Mucosa of descending colon (tissue), 3 donors: ENCODE measurements around the gene GPN1. TPM values are rescaled to one million over a fixed set of nuclear protein-coding genes. Genes with fewer than 3 reads are reported as not detected.
"Not testable (repeated sequence)": the region's sequence is repeated elsewhere in the genome, so short reads cannot be mapped to it uniquely, and the experiment has no call there.

Experiments used
- ATAC-seq: fragments of 200-7000 bp; cut with Tn5 transposase; one replicate; pipeline ENCODE4 v1.9.1; 2020; ENCODE audit warnings: mild to moderate bottlenecking, moderate library complexity
- DNase-seq, 3 donors: peaks; one replicate each; pipeline ENCODE4 v3.0.0-alpha.2; 2020
- H3K36me3 ChIP-seq: fragments of 200-600 bp; one replicate; pipeline ENCODE4 v1.8.0; 2021; ENCODE audit warnings: low read depth, mild to moderate bottlenecking
- H3K4me1 ChIP-seq: fragments of 200-600 bp; one replicate; pipeline ENCODE4 v1.8.0; 2021; ENCODE audit warnings: low read depth, mild to moderate bottlenecking
- H3K4me3 ChIP-seq: fragments of 200-600 bp; one replicate; pipeline ENCODE4 v1.8.0; 2021; ENCODE audit warnings: mild to moderate bottlenecking
- H3K9me3 ChIP-seq: fragments of 200-600 bp; one replicate; pipeline ENCODE4 v1.8.0; 2021; ENCODE audit warnings: mild to moderate bottlenecking
- CTCF ChIP-seq: fragments of 200-600 bp; IDR thresholded peaks from one replicate; pipeline ENCODE4 v1.8.0; 2022; ENCODE audit warnings: antibody characterized with exemption, mild to moderate bottlenecking
- intact Hi-C, 2 donors: fragments of 100-400 bp; cut with DNase I in 1 of 2; cut with micrococcal nuclease in 1 of 2; formaldehyde crosslinking; loops; one replicate each; pipeline versions ENCODE4 v1.11.0 to v1.11.1; 2022; cut with DNase I, micrococcal nuclease
- total RNA-seq, 3 donors: library from RNA; stranded (reverse); fragmentation: NEBNext Ultra II Directional in 2 of 3; extraction: Animal tissue kit (Norgen Biotek cat#: 25700) in 2 of 3; gene quantifications; one replicate each; pipeline versions ENCODE4 v1.2.1 to v1.2.4, GENCODE V29; 2021 to 2023
- donor health status: DM: no; HTN: no; CAD: no; lungs with moderate emphysema.
- donor health status: DM: no; HTN: no; CAD: no.
- donor health status: DM: no; HTN: yes; CAD: no.

GPN1 gene
- total RNA-seq, 3 donors from 2014 or later: 23.3 to 27.8 (median 25.2) TPM

GRCh38 chr2:27624943-27625342, 3.9 kb upstream of the GPN1 start:
- no peak for DNase-seq
- peaks cover 12% of the 10 kb centered on the region for H3K4me1 ChIP-seq
- no peak for ATAC-seq
- no peaks in the 10 kb centered on the region for H3K36me3 ChIP-seq
- no peak overlapping the region for H3K4me3 ChIP-seq
- no peak for TF ChIP-seq CTCF
- intact Hi-C loops: no loop called here
- H3K9me3 ChIP-seq: no peaks in the 10 kb centered on the region

- ATAC-seq, H3K36me3 ChIP-seq, H3K4me3 ChIP-seq, DNase-seq, H3K9me3 ChIP-seq, intact Hi-C loops: not testable (repeated sequence)
- H3K4me1 ChIP-seq: peaks cover 13% of the 10 kb centered on the region
Measured at GRCh38 chr2:27626323-27626722, 2.5 kb upstream of the GPN1 start.

GRCh38 chr2:27626921-27627320, 1.9 kb upstream of the GPN1 start:
- intact Hi-C loops, H3K36me3 ChIP-seq, H3K4me3 ChIP-seq, ATAC-seq, H3K9me3 ChIP-seq, DNase-seq: not testable (repeated sequence)
- peaks cover 13% of the 10 kb centered on the region for H3K4me1 ChIP-seq

GRCh38 chr2:27627963-27628766, 685 bp upstream of the GPN1 start:
- Histone ChIP-seq H3K4me3 (peak overlapping the region; percentile 70), H3K4me1 (peaks cover 13% of the 10 kb centered on the region), H3K36me3 (no peaks in the 10 kb centered on the region), H3K9me3 (no peaks in the 10 kb centered on the region)
- TF ChIP-seq CTCF: no peak
- intact Hi-C loops: no loop called here
- DNase-seq: peak in 1 of 3 donors; percentile 2
- peak; percentile 63 for ATAC-seq

- H3K36me3 ChIP-seq, DNase-seq, ATAC-seq, intact Hi-C loops, H3K4me3 ChIP-seq, H3K9me3 ChIP-seq: not testable (repeated sequence)
- H3K4me1 ChIP-seq: peaks cover 13% of the 10 kb centered on the region
Measured at GRCh38 chr2:27630257-27630656, 1.4 kb downstream of the GPN1 start.

- no peak overlapping the region for H3K4me3 ChIP-seq
- H3K4me1 ChIP-seq: peaks cover 7% of the 10 kb centered on the region
- no peak for TF ChIP-seq CTCF
- H3K36me3 ChIP-seq: no peaks in the 10 kb centered on the region
- DNase-seq (no peak), ATAC-seq (no peak)
- H3K9me3 ChIP-seq: no peaks in the 10 kb centered on the region
- intact Hi-C loops: no loop called here
Measured at GRCh38 chr2:27634291-27634690, 5.4 kb downstream of the GPN1 start.

- TF ChIP-seq CTCF: no peak
- no peak for DNase-seq
- H3K36me3 ChIP-seq: no peaks in the 10 kb centered on the region
- intact Hi-C loops: no loop called here
- H3K4me3 ChIP-seq: no peak overlapping the region
- no peaks in the 10 kb centered on the region for H3K4me1 ChIP-seq
- H3K9me3 ChIP-seq: no peaks in the 10 kb centered on the region
- ATAC-seq: no peak
Measured at GRCh38 chr2:27636766-27637165, 7.9 kb downstream of the GPN1 start.
